Measurements from ENCODE around the gene RGMB.

DNA sequence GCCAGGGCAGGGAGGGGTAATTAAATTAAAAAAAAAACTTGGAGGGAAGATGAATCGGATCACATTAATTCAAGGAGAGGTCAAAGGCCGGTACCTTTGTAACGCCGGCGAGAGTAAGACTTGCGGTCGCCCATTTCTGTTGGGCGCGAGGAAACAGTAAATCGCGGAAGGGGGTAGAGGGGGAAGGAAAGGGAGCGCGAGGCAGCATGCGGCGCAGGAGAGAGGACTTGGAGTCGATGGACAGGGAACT, 324 bp upstream of the RGMB start:
- TF ChIP-seq, protein P1, sequence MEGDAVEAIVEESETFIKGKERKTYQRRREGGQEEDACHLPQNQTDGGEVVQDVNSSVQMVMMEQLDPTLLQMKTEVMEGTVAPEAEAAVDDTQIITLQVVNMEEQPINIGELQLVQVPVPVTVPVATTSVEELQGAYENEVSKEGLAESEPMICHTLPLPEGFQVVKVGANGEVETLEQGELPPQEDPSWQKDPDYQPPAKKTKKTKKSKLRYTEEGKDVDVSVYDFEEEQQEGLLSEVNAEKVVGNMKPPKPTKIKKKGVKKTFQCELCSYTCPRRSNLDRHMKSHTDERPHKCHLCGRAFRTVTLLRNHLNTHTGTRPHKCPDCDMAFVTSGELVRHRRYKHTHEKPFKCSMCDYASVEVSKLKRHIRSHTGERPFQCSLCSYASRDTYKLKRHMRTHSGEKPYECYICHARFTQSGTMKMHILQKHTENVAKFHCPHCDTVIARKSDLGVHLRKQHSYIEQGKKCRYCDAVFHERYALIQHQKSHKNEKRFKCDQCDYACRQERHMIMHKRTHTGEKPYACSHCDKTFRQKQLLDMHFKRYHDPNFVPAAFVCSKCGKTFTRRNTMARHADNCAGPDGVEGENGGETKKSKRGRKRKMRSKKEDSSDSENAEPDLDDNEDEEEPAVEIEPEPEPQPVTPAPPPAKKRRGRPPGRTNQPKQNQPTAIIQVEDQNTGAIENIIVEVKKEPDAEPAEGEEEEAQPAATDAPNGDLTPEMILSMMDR (IDR thresholded peaks at IDR 0.05; ENCODE audit: low read length), result no peak
- TF ChIP-seq EZH2 (IDR thresholded peaks at IDR 0.05; ENCODE audit: borderline replicate concordance, low read length), result no peak
